ENCODE data around the gene PTTG1. TPM values are rescaled to one million over a fixed set of nuclear protein-coding genes. Genes with fewer than 3 reads are reported as not detected.

PTTG1 gene
- total and polyA plus RNA-seq, 12 donors, result 0.32 to 17.5 (median 1.7) TPM; not detected in 1

DNA sequence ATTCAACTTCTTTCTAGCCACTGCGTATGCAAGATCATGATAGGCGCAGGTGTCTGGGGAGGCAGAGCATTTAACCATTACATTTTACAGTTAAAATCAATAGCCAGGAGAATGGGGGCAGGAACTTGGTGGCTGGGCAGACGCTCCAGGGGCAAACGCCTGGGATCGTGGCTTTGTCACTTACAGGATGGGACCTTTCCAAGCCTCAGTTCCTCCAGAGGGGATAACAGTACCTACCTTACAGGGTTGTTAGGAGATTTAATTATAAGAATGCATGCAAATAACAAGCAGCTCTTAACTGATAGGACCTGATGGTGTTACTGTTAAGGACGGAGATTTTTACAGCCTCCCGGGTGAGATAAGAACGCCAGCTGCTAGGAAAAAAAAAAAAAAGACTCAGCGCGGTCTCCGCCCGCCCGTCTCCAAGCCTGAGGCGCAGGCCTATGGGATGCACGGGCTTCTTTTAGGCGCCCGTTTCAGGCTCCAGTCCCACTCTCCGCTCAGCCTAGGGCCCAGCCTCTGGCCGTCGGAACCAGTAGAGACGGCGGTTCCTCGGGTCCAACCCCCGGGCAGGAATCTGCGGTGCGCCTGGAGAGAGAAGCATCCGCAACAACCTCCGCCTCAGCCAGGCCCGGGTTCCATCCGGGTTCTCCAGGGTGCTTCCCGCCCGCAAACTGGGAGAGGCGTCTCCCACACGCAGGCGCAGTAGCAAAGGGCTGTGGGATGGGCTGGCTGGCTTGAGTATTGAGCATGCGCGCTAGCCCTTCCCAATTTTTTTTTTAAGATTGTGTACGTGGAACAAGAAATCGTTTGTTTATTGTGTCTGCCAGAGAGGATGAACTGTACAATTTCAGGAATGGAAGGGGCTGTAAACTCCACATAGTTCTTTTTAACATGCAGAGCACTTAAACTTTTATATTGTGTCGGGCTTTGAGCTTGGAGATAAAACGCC, 22.0 kb upstream of the PTTG1 start, which contains the start of gene FAM200C:
FAM200C (minus strand) TSS at position 653 of the 952 bp plus-strand sequence. CDS start 4,564 bp downstream, outside the sequence.
- intact Hi-C loops (cut with DNase I), result loop anchor here in 1 of 10 donors (5.0 kb wide), 1 partner anchor 202 kb away; no protein-coding TSS in a partner anchor
- WGBS, 2 donors, result 1% methylated on average over 41 of the region's 41 CpGs

GRCh38 chr5:160418561-160419457, 2.8 kb upstream of the PTTG1 start, which contains the start of gene SLU7:
Gene SLU7, minus strand, starts transcription at chr5:160419081. Its CDS starts 3,787 bp downstream, at chr5:160415294.
- peak; percentile 94 to 97 (median 95) for ATAC-seq
- DNase-seq, result peak; percentile 94 to 95
- intact Hi-C loops (cut with DNase I), result no loop called here
- WGBS, 2 donors, result 1% methylated on average over 48 of the region's 48 CpGs
- H3K9me3 ChIP-seq, result no peaks in the 10 kb centered on the region
- no peak for TF ChIP-seq CTCF (IDR thresholded peaks at IDR 0.05)
- H3K4me3 ChIP-seq, result peak within 1 kb of the TSS; percentile 45 to 88 (median 75)
- peaks cover 0 to 58% (median 30%) of the 10 kb centered on the region in 9 donors for H3K4me1 ChIP-seq
- peak within 1 kb of the TSS; percentile 3 to 90 (median 84) for H3K27ac ChIP-seq
- no peaks in the 10 kb centered on the region for H3K27me3 ChIP-seq
- peaks cover 0 to 17% (median 11%) of the 10 kb centered on the region in 9 donors for H3K36me3 ChIP-seq

More for the DNA sequence above, 22.0 kb upstream of the PTTG1 start, which contains the start of gene FAM200C:
- ATAC-seq (peak; percentile 97 to 99 (median 99)), DNase-seq (peak; percentile 93 to 94)
- Histone ChIP-seq H3K4me1 (peaks cover 0 to 39% (median 18%) of the 10 kb centered on the region in 9 donors), H3K36me3 (peaks cover 0 to 51% (median 30%) of the 10 kb centered on the region in 9 donors), H3K4me3 (peak within 1 kb of the TSS; percentile 42 to 87 (median 70)), H3K9me3 (no peaks in the 10 kb centered on the region), H3K27ac (peak within 1 kb of the TSS; percentile 57 to 93 (median 88)), H3K27me3 (no peaks in the 10 kb centered on the region)
- no peak for TF ChIP-seq CTCF (IDR thresholded peaks at IDR 0.05)

- peak overlapping the region; percentile 45 to 88 (median 75) for H3K4me3 ChIP-seq
- no peak for ATAC-seq
- no peaks in the 10 kb centered on the region for H3K27me3 ChIP-seq
- WGBS, 2 donors, result 39 to 43% methylated on average over 11 of the region's 11 CpGs
- no peak for TF ChIP-seq CTCF (IDR thresholded peaks at IDR 0.05)
- peak overlapping the region; percentile 3 to 90 (median 84) for H3K27ac ChIP-seq
- DNase-seq, result no peak
- H3K9me3 ChIP-seq, result no peaks in the 10 kb centered on the region
- intact Hi-C loops (cut with DNase I), result no loop called here
- H3K36me3 ChIP-seq, result peaks cover 0 to 8% (median 2%) of the 10 kb centered on the region in 9 donors
- peaks cover 0 to 64% (median 30%) of the 10 kb centered on the region in 9 donors for H3K4me1 ChIP-seq
Measured at GRCh38 chr5:160419458-160420330, 2.0 kb upstream of the PTTG1 start.

All from heart right ventricle (tissue), 16 donors.